ENCODE data around the gene KRT73. TPM values are rescaled to one million over a fixed set of nuclear protein-coding genes. Genes with fewer than 3 reads are reported as not detected.

KRT73 gene
- total RNA-seq, result not detected

GRCh38 chr12:52618216-52618615, at the start of gene KRT73:
Gene KRT73, minus strand, starts transcription at chr12:52618559. Its CDS starts 35 bp downstream, at chr12:52618524.
- H3K4me3 Mint-ChIP-seq, result no peak within 1 kb of the TSS
- H3K36me3 Mint-ChIP-seq, result no peaks in the 10 kb centered on the region
- peaks cover 8% of the 10 kb centered on the region for H3K4me1 Mint-ChIP-seq
- ATAC-seq (no peak), DNase-seq (no peak)
- H3K9me3 Mint-ChIP-seq (ENCODE audit: low read depth), result no peaks in the 10 kb centered on the region
- CTCF ChIA-PET, result interaction anchor here (1.5 kb wide), 1 partner anchor 8 kb away, joined by 4 read pairs; no protein-coding TSS in a partner anchor
- no peak within 1 kb of the TSS for H3K27ac Mint-ChIP-seq
- peaks cover 15% of the 10 kb centered on the region for H3K27me3 Mint-ChIP-seq

GRCh38 chr12:52667931-52668330, 49.6 kb upstream of the KRT73 start:
- Mint-ChIP-seq H3K4me1 (no peaks in the 10 kb centered on the region), H3K9me3 (ENCODE audit: low read depth) (no peaks in the 10 kb centered on the region), H3K27me3 (peaks cover 23% of the 10 kb centered on the region), H3K27ac (no peak overlapping the region), H3K4me3 (no peak overlapping the region), H3K36me3 (no peaks in the 10 kb centered on the region)
- DNase-seq, result no peak
- CTCF ChIA-PET, result interaction anchor here (0.9 to 1.0 kb wide), 3 partner anchors 14 to 217 kb away, joined by 3 to 5 read pairs (median 3); no protein-coding TSS in a partner anchor
- no peak for ATAC-seq

GRCh38 chr12:52667509-52667908, 49.1 kb upstream of the KRT73 start:
- no peaks in the 10 kb centered on the region for H3K4me1 Mint-ChIP-seq
- H3K4me3 Mint-ChIP-seq, result no peak overlapping the region
- CTCF ChIA-PET, result interaction anchor here (0.9 to 1.0 kb wide), 2 partner anchors 13 to 203 kb away, joined by 3 to 5 read pairs; no protein-coding TSS in a partner anchor
- no peaks in the 10 kb centered on the region for H3K9me3 Mint-ChIP-seq (ENCODE audit: low read depth)
- ATAC-seq (no peak), DNase-seq (no peak)
- no peak overlapping the region for H3K27ac Mint-ChIP-seq
- H3K36me3 Mint-ChIP-seq, result no peaks in the 10 kb centered on the region
- peaks cover 23% of the 10 kb centered on the region for H3K27me3 Mint-ChIP-seq

GRCh38 chr12:52666471-52666870, 48.1 kb upstream of the KRT73 start:
- no peak for ATAC-seq
- H3K36me3 Mint-ChIP-seq, result no peaks in the 10 kb centered on the region
- no peak overlapping the region for H3K27ac Mint-ChIP-seq

GRCh38 chr12:52663420-52663819, 45.1 kb upstream of the KRT73 start:
- no peaks in the 10 kb centered on the region for H3K36me3 Mint-ChIP-seq
- no peak for DNase-seq
- CTCF ChIA-PET, result interaction anchor here (0.6 kb wide), 1 partner anchor 1681 kb away, joined by 3 read pairs; no protein-coding TSS in a partner anchor
- no peak for ATAC-seq
- no peak overlapping the region for H3K4me3 Mint-ChIP-seq
- peaks cover 27% of the 10 kb centered on the region for H3K27me3 Mint-ChIP-seq
- no peaks in the 10 kb centered on the region for H3K9me3 Mint-ChIP-seq (ENCODE audit: low read depth)
- no peak overlapping the region for H3K27ac Mint-ChIP-seq
- peaks cover 4% of the 10 kb centered on the region for H3K4me1 Mint-ChIP-seq

More at GRCh38 chr12:52666471-52666870, 48.1 kb upstream of the KRT73 start:
- Mint-ChIP-seq H3K9me3 (ENCODE audit: low read depth) (no peaks in the 10 kb centered on the region), H3K4me3 (no peak overlapping the region), H3K27me3 (peaks cover 23% of the 10 kb centered on the region), H3K4me1 (peaks cover 4% of the 10 kb centered on the region)
- CTCF ChIA-PET, result interaction anchor here (1.3 kb wide), 1 partner anchor 219 kb away, joined by 3 read pairs; no protein-coding TSS in a partner anchor
- no peak for DNase-seq

- Mint-ChIP-seq H3K4me3 (no peak overlapping the region), H3K36me3 (no peaks in the 10 kb centered on the region), H3K27ac (no peak overlapping the region), H3K9me3 (ENCODE audit: low read depth) (no peaks in the 10 kb centered on the region), H3K4me1 (peaks cover 4% of the 10 kb centered on the region), H3K27me3 (peaks cover 29% of the 10 kb centered on the region)
- no peak for ATAC-seq
- CTCF ChIA-PET, result no interaction called here
- DNase-seq, result peak; percentile 12
These were observed 44.5 kb upstream of the KRT73 start for GRCh38 chr12:52662918-52663229.

GRCh38 chr12:52662093-52662917, 43.9 kb upstream of the KRT73 start:
- Mint-ChIP-seq H3K36me3 (no peaks in the 10 kb centered on the region), H3K27ac (no peak overlapping the region), H3K27me3 (peaks cover 32% of the 10 kb centered on the region), H3K9me3 (ENCODE audit: low read depth) (no peaks in the 10 kb centered on the region), H3K4me1 (peaks cover 4% of the 10 kb centered on the region), H3K4me3 (no peak overlapping the region)
- DNase-seq (peak; percentile 25), ATAC-seq (no peak)
- CTCF ChIA-PET, result no interaction called here

- Mint-ChIP-seq H3K9me3 (ENCODE audit: low read depth) (no peaks in the 10 kb centered on the region), H3K27me3 (peaks cover 31% of the 10 kb centered on the region), H3K27ac (no peak overlapping the region), H3K4me3 (no peak overlapping the region), H3K36me3 (no peaks in the 10 kb centered on the region), H3K4me1 (peaks cover 4% of the 10 kb centered on the region)
- no peak for ATAC-seq
- CTCF ChIA-PET, result no interaction called here
- DNase-seq, result no peak
These were observed 43.3 kb upstream of the KRT73 start for GRCh38 chr12:52661668-52662067.

- ATAC-seq (no peak), DNase-seq (no peak)
- Mint-ChIP-seq H3K36me3 (no peaks in the 10 kb centered on the region), H3K4me1 (peaks cover 4% of the 10 kb centered on the region), H3K27ac (no peak overlapping the region), H3K27me3 (peaks cover 31% of the 10 kb centered on the region), H3K4me3 (no peak overlapping the region), H3K9me3 (ENCODE audit: low read depth) (no peaks in the 10 kb centered on the region)
- CTCF ChIA-PET, result interaction anchor here (1.1 kb wide), 1 partner anchor 25 kb away, joined by 3 read pairs; no protein-coding TSS in a partner anchor
These were observed 42.7 kb upstream of the KRT73 start for GRCh38 chr12:52660934-52661499.

- DNase-seq, result no peak
- Mint-ChIP-seq H3K27ac (no peak overlapping the region), H3K36me3 (no peaks in the 10 kb centered on the region), H3K9me3 (ENCODE audit: low read depth) (no peaks in the 10 kb centered on the region), H3K4me3 (no peak overlapping the region), H3K4me1 (peaks cover 4% of the 10 kb centered on the region), H3K27me3 (peaks cover 38% of the 10 kb centered on the region)
- no peak for ATAC-seq
- CTCF ChIA-PET, result no interaction called here
These were observed 41.6 kb upstream of the KRT73 start for GRCh38 chr12:52659951-52660350.

- no peak overlapping the region for H3K4me3 Mint-ChIP-seq
- CTCF ChIA-PET, result no interaction called here
- H3K9me3 Mint-ChIP-seq (ENCODE audit: low read depth), result no peaks in the 10 kb centered on the region
- peaks cover 41% of the 10 kb centered on the region for H3K27me3 Mint-ChIP-seq
- H3K36me3 Mint-ChIP-seq, result no peaks in the 10 kb centered on the region
- ATAC-seq (no peak), DNase-seq (no peak)
- peaks cover 4% of the 10 kb centered on the region for H3K4me1 Mint-ChIP-seq
- H3K27ac Mint-ChIP-seq, result no peak overlapping the region
These were observed 41.0 kb upstream of the KRT73 start for GRCh38 chr12:52659395-52659794.

- peaks cover 4% of the 10 kb centered on the region for H3K4me1 Mint-ChIP-seq
- no peaks in the 10 kb centered on the region for H3K9me3 Mint-ChIP-seq (ENCODE audit: low read depth)
- CTCF ChIA-PET, result no interaction called here
- no peak for DNase-seq
- peaks cover 41% of the 10 kb centered on the region for H3K27me3 Mint-ChIP-seq
- no peak overlapping the region for H3K4me3 Mint-ChIP-seq
- no peak overlapping the region for H3K27ac Mint-ChIP-seq
- ATAC-seq, result no peak
- H3K36me3 Mint-ChIP-seq, result no peaks in the 10 kb centered on the region
These were observed 39.8 kb upstream of the KRT73 start for GRCh38 chr12:52658196-52658595.

- CTCF ChIA-PET, result no interaction called here
- ATAC-seq (no peak), DNase-seq (no peak)
- no peaks in the 10 kb centered on the region for H3K9me3 Mint-ChIP-seq (ENCODE audit: low read depth)
- H3K36me3 Mint-ChIP-seq, result no peaks in the 10 kb centered on the region
- H3K27ac Mint-ChIP-seq, result no peak overlapping the region
- peaks cover 6% of the 10 kb centered on the region for H3K4me1 Mint-ChIP-seq
- no peak overlapping the region for H3K4me3 Mint-ChIP-seq
- H3K27me3 Mint-ChIP-seq, result peaks cover 50% of the 10 kb centered on the region
These were observed 39.0 kb upstream of the KRT73 start for GRCh38 chr12:52657250-52657902.

All from activated CD8-positive, alpha-beta memory T cell treated with anti-CD3 and anti-CD28 coated beads, Interleukin-2, amount 10 ng/mL, durations not matched to agents 7 days and 5 days (primary cell).